ENCODE results near the gene ETFA.
"Not testable (repeated sequence)": the region's sequence is repeated elsewhere in the genome, so short reads cannot be mapped to it uniquely, and the experiment has no call there.

Gene ETFA

GRCh38 chr15:76324066-76324465 lies 12.8 kb upstream of the ETFA start:
- no peak for DNase-seq

- DNase-seq, result no peak
Observed at GRCh38 chr15:76321602-76322001, 10.3 kb upstream of the ETFA start.

GRCh38 chr15:76321171-76321570 lies 9.9 kb upstream of the ETFA start:
- no peak for DNase-seq

- no peak for DNase-seq
Observed at GRCh38 chr15:76320012-76320411, 8.7 kb upstream of the ETFA start.

DNA sequence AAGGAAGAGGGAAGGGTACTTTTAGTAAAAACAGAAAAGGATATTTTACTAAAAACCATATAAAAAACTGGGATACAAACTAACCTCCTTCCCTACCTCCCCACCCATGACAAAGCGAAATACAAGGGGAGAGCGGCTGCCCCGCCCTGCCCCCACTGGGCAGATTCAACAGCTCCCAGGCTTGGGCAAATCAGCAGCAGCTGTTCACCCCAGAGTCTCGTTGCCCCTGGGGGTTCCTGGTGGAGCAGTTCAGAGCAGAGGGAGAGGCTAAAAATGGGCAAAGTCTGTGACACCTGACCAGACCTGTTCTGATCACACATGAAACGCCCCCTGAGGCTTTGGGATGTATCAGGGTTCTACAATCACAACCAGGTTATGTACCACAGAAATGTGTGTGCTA lies 2.5 kb upstream of the ETFA start:
- no peak for DNase-seq

GRCh38 chr15:76313175-76313567 lies 1.9 kb upstream of the ETFA start:
- not testable (repeated sequence) for DNase-seq

DNA sequence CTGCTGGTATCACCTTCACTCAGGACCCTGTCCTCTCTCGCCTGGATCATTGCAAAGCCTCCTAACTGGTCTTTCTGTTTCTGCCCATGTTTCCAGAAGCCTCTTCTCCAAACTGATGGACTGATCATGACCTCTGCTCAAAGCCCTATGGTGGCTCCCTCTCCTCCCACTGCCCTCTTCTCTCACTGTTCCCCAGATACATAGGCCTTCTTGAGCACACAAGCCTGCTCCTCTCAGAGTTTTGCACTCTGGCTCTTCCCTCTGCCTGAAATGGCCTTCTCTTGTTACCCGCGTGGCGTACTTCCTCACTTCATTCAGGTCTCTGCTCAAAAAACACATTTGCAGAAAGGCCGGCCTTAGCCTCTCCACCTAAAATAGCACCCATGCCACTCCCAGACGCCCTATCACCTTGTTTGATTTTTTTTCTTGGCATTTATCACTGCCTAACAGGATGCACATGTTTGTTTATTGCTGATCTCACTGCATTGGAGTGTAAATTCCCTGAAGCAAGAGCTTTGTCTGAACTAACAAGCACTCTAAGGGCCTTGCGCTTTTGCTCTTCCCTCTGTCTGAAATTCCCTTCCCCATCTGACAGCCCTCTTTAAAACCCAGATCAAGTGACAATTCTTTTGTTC lies 1.4 kb upstream of the ETFA start:
- DNase-seq, result no peak

DNA sequence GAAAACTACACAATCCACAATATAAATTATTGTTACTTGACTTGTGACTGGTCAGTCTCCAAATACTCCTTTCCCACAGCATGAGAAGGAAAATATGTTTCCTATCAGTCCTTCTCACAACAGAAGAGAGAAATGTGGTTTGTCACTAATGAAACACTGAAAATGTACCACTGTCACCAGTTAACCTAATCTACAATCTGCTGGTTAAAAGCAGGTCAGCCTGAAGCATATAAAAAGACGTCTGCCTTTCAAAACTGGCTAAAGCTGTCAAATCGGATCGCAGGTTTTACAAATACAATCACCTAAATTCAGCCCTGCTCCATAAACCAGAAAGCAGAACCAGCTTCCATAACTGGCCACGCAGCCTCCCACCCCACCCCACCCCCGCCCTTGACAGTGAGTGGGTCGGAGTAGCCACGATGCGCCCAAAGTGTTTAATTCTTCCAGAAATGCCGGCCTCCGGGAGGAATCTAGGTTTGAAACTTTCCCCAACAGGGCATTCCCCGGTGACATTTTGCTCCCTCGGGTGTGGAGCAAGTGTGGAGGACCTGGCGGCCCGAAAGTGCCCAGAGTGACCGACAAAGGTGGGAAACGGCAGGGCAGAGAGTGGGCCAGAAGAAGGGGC lies 682 bp downstream of the ETFA start:
- peak; percentile 41 to 58 for DNase-seq

DNA sequence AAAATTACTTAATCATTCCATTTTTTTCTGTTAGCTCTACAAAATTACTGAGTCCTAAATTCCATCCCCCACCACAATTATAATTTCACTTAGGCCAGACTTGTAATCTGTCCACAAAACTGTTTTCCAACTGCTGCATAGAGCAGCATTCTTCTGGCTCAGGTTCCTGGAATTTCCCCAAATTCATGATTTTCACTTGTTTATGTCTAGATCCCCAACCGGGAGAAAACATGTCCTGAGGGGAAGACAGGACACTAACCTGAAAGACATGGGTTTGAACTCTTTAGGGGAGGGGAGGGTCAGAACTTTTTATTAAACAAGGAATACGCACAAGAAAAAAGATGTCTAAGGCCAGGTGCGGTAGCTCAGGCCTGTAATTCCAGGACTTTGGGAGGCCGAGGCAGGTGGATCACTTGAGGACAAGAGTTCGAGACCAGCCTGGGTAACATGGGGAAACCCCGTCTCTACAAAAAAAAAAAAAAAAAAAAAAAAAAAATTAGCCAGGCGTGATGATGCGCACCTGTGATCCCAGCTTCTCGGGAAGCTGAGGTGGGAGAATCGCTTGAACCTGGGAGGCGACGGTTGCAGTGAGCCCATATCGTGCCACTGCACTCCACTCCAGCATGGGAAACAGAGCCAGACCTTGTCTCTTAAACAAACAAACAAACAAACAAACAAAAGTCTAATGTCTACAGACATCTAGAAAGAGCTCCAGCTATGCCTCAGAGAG lies 1.5 kb downstream of the ETFA start:
- no peak for DNase-seq

DNA sequence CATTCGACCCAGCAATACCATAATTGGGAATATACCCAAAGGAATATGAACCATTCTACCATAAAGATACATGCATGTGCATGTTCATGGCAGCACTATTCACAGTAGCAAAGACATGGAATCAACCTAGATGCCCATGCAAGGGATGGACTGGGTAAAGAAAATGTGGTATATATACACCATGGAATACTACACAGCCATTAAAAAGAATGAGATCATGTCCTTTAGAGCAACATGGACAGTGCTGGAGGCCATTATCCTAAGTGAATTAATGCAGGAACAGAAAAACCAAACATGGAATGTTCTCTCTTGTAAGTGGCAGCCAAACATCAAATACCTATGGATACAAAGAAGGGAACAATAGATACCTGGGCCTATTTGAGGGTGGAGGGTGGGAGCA lies 7.4 kb downstream of the ETFA start:
- DNase-seq, result no peak

DNA sequence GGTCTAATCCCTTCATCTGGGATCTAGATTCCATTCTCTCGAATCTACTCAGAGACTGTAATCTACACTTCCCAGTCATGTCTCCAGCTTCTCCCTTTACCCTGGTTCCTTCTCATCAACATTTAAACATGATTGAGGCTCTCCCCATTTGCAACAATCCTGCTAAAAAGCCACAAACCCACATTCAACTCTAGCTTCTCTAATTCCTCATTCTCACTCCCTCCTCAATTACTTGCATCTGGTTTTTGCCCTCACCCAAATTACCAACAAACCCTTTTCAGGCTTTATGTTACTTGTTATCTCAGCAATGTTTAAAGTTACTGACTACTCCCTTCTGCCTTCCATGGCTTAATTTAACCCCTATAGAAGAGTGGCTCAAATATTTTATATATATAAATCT lies 11.5 kb downstream of the ETFA start:
- DNase-seq, result no peak

GRCh38 chr15:76298986-76299385 lies 12.3 kb downstream of the ETFA start:
- DNase-seq, result no peak

DNA sequence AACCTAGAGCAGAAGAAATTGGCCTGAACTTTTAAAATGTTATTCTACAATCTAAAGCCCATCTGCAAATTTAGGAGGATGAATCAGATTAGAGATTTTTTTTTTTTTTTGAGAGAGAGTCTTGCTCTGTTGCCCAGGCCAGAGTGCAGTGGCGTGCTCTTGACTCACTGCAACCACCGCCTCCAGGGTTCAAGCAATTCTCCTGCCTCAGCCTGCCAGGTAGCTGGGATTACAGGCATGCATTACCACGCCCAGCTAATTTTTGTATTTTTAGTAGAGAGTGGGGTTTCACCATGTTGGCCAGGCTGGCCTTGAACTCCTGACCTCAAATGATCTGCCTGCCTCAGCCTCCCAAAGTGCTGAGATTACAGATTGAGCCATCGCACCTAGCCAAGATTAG lies 13.3 kb downstream of the ETFA start:
- DNase-seq, result not testable (repeated sequence)

GRCh38 chr15:76296849-76297248 lies 14.4 kb downstream of the ETFA start:
- DNase-seq, result no peak

DNA sequence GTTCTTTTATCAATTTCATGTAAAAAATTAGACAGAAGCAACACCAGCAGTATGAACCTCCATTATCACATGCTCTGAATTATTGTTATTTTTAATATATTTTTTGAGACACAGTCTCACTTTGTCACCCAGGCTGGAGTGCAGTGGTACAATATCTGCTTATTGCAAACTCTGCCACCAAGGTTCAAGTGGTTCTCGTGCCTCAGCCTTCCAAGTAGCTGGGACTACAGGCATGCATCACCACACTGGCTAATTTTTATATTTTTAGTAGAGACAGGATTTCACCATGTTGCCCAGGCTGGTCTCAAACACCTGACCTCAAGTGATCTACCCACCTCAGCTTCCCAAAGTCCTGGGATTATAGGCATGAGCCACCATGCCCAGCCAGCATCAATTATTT lies 16.8 kb downstream of the ETFA start:
- not testable (repeated sequence) for DNase-seq

GRCh38 chr15:76293361-76293760 lies 17.9 kb downstream of the ETFA start:
- no peak for DNase-seq

- no peak for DNase-seq
Observed at GRCh38 chr15:76289582-76289981, 21.7 kb downstream of the ETFA start.

- no peak for DNase-seq
Observed at GRCh38 chr15:76286271-76286879, 24.9 kb downstream of the ETFA start.

DNA sequence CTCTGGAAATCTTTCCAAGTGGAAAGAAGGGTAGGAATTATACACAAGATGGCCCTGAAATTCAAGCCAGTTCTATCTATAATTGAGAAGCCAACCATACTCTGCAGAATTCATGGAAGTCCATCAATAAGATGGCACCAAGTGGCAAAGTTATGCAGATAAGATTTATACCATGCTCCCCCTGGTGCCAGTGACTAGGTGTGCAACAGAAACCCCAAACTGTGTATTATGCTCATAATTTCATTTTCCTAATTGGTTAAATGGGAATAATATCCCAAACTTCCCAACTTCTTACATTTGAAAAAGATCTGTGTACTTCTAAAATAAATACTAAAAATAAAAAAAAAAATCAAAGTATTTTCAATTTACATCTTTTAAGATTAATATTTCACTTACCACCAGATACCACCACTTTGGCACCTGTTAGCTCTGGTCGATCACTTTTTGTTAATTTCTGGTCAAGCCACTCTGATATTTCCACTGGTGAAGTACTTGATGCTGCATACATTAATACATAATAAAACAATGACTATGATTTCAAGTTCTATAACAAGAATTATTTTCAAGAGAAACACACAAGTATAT lies 25.9 kb downstream of the ETFA start:
- DNase-seq, result no peak

GRCh38 chr15:76282465-76282864 lies 28.8 kb downstream of the ETFA start:
- no peak for DNase-seq

GRCh38 chr15:76278651-76279050 lies 32.6 kb downstream of the ETFA start:
- DNase-seq, result no peak

DNA sequence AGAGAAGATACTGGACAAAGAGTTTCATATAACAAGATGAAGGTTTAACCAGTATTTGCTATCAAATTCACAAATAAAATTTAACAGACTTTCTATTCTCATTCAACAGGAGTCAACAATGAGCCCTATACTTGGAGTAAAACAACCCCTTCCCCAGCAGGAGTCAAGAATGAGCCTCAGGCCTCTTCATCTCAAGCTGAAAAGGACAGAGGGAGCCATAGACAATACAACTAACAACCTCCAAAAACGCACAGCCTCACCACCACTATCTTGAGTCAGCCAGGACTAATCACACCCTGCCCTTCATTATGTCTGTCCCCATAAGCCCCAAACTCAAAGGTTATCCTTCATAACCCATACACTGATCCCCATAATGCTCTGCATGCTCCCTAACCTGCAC lies 36.4 kb downstream of the ETFA start:
- no peak for DNase-seq

DNA sequence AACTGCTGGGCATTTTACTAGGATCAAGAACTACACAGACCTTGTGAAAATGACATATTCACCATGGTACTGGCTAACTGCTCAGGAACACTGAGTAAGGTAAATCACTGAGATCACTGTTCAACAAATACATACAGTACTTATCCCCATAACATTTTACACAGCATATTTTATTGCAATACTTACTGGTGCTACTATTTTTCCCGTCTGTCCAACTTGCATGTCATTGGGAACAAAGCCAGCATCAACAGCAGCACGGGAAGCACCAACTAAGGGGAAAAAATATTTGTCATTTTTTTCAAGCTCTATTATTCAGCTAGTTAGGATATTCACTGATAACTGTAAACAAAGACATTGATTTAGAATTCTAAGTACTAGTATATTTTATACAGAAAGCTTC lies 37.0 kb downstream of the ETFA start:
- DNase-seq, result no peak

DNA sequence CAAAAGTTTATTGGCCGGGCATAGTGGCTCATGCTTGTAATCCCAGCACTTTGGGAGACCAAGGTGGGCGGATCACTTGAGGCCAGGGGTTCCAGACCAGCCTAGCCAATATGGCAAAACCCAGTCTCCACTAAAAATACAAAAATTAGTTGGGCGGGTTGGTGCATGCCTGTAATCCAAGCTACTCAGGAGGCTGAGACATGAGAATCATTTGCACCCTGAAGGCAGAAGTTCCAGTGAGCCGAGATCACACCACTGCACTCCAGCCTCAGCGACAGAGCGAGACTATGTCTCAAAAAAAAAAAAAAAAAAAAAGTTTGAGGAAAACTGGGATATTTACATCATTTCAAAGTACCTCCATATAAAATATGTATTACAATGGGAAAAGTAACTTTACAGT lies 40.4 kb downstream of the ETFA start:
- DNase-seq, result no peak

All from activated T-cell treated with anti-CD3 and anti-CD28 coated beads, Interleukin-2, amount 50 U/mL, for 48 hours (primary cell).